Endothelial cell of umbilical vein (primary cell): ENCODE data around the gene BET1L. TPM values are rescaled to one million over a fixed set of nuclear protein-coding genes. Genes with fewer than 3 reads are reported as not detected.

Experiments
- BruUV-seq: library from RNA; stranded (reverse); fragments of 400-500 nt; replicated peaks from 2 replicates; lab custom pipeline; 2021; lab: Mats Ljungman, UMichigan
- CTCF ChIA-PET: fragments of 300-600, 350-600 bp; sonication (Branson Sonifier 250); formaldehyde crosslinking; loops from one replicate; lab custom pipeline; 2021; ENCODE audit warnings: antibody characterized with exemption, inconsistent platforms; lab: Charles Lee
- POLR2A ChIA-PET: fragments of 300-600, 350-600 bp; sonication (Branson Sonifier 250); formaldehyde crosslinking; loops from one replicate; lab custom pipeline; 2021; ENCODE audit warnings: antibody characterized with exemption, inconsistent platforms; lab: Charles Lee
- DNase-seq: peaks from one replicate; pipeline ENCODE4 v3.0.0-alpha.2; 2011; ENCODE audit warnings: low read depth, low spot score
- FAIRE-seq: peaks from 2 replicates; lab custom pipeline; 2011; peaks lifted over from hg19 to GRCh38; lab: Jason Lieb, UNC
- H2AFZ ChIP-seq: 2 replicates; pipeline ENCODE4 v1.6.0; 2012; ENCODE audit warnings: low read depth, low read length, control low read depth, inconsistent platforms
- H3K27ac ChIP-seq: 2 replicates; pipeline ENCODE4 v1.5.1; 2011; ENCODE audit warnings: low read depth, mild to moderate bottlenecking, control low read depth, low read length, moderate library complexity; ENCODE audit not compliant: insufficient read depth
- H3K27me3 ChIP-seq, 2 experiments: 2 replicates each; pipeline versions ENCODE4 v1.6.0 to v1.6.1; 2011; ENCODE audit warnings: low read length in 2 of 2, mixed read lengths in 1 of 2; ENCODE audit not compliant: control insufficient read depth in 2 of 2, insufficient read depth in 2 of 2
- H3K36me3 ChIP-seq, 2 experiments: 2 replicates in 1 of 2; 3 replicates in 1 of 2; pipeline ENCODE4 v1.5.1; 2011; ENCODE audit warnings: low read length in 2 of 2, mild to moderate bottlenecking in 1 of 2, moderate library complexity in 1 of 2; ENCODE audit not compliant: control insufficient read depth in 2 of 2, insufficient read depth in 2 of 2; ENCODE audit errors: extremely low read depth in 1 of 2
- H3K4me1 ChIP-seq: 3 replicates; pipeline ENCODE4 v1.5.1; 2011; ENCODE audit warnings: mild to moderate bottlenecking, low read length; ENCODE audit not compliant: control insufficient read depth, insufficient read depth; ENCODE audit errors: extremely low read depth
- H3K4me2 ChIP-seq: 2 replicates; pipeline ENCODE4 v1.6.1; 2011; ENCODE audit warnings: low read length, control low read depth, mixed read lengths; ENCODE audit not compliant: insufficient read depth
- H3K4me3 ChIP-seq, 3 experiments: fragments of 200-600 bp in 1 of 3; sonication (generic), shearing (Covaris generic) in 1 of 3; replicated peaks in 1 of 3; 2 replicates each; pipeline ENCODE4 v1.5.1; 2011 to 2016; ENCODE audit warnings: control low read depth in 3 of 3, low read length in 3 of 3, mild to moderate bottlenecking in 2 of 3, inconsistent platforms in 1 of 3, low read depth in 1 of 3, moderate library complexity in 1 of 3; ENCODE audit not compliant: insufficient read depth in 1 of 3
- H3K79me2 ChIP-seq: 2 replicates; pipeline ENCODE4 v1.6.0; 2012; ENCODE audit warnings: low read length, inconsistent platforms; ENCODE audit not compliant: control insufficient read depth, insufficient read depth
- H3K9ac ChIP-seq: replicated peaks from 2 replicates; pipeline ENCODE3; 2011; ENCODE audit warnings: low read length, control low read depth; ENCODE audit not compliant: insufficient read depth; ENCODE audit errors: extremely low read depth
- H3K9me1 ChIP-seq: replicated peaks from 3 replicates; pipeline ENCODE4 v1.6.0; 2011; ENCODE audit warnings: mild to moderate bottlenecking, low read length; ENCODE audit not compliant: control insufficient read depth, insufficient read depth; ENCODE audit errors: extremely low read depth
- H3K9me3 ChIP-seq: replicated peaks from 2 replicates; pipeline ENCODE4 v1.5.1; 2012; ENCODE audit warnings: low read length, inconsistent platforms; ENCODE audit not compliant: control insufficient read depth, insufficient read depth
- H4K20me1 ChIP-seq: replicated peaks from 2 replicates; pipeline ENCODE3; 2011; ENCODE audit warnings: mild to moderate bottlenecking, low read length; ENCODE audit not compliant: control insufficient read depth, insufficient read depth; ENCODE audit errors: extremely low read depth
- CTCF ChIP-seq, 2 donors: IDR thresholded peaks; 1 replicate in 1 of 2; 2 replicates in 1 of 2; pipeline ENCODE4 v1.5.1; 2011; ENCODE audit warnings: low read length in 2 of 2, mild to moderate bottlenecking in 2 of 2, moderate library complexity in 2 of 2, control low read depth in 1 of 2, inconsistent platforms in 1 of 2, low read depth in 1 of 2; ENCODE audit not compliant: insufficient read depth in 1 of 2; ENCODE audit errors: extremely low read depth in 1 of 2
- EZH2 ChIP-seq: IDR thresholded peaks from 2 replicates; pipeline ENCODE4 v1.6.1; 2012; ENCODE audit warnings: borderline replicate concordance, low read depth, mild to moderate bottlenecking, moderate library complexity, low read length, inconsistent platforms; ENCODE audit not compliant: severe bottlenecking
- FOS ChIP-seq: IDR thresholded peaks from 2 replicates; pipeline ENCODE4 v1.6.1; 2011; ENCODE audit warnings: mild to moderate bottlenecking, low read length, moderate library complexity, borderline replicate concordance; ENCODE audit not compliant: insufficient read depth
- GATA2 ChIP-seq: IDR thresholded peaks from 2 replicates; pipeline ENCODE4 v1.7.0; 2011; ENCODE audit warnings: low read depth, mild to moderate bottlenecking, moderate library complexity, mixed read lengths, low read length; ENCODE audit not compliant: insufficient read length, insufficient read depth
- JUN ChIP-seq: IDR thresholded peaks from 2 replicates; pipeline ENCODE4 v1.6.1; 2011; ENCODE audit warnings: borderline replicate concordance, low read depth; ENCODE audit not compliant: insufficient read length, insufficient read depth
- MYC ChIP-seq: IDR thresholded peaks from one replicate; pipeline ENCODE4 v1.6.1; 2011; ENCODE audit warnings: mild to moderate bottlenecking, low read depth, low read length
- POLR2A ChIP-seq: IDR thresholded peaks from 2 replicates; pipeline ENCODE4 v1.6.1; 2012; ENCODE audit warnings: low read depth, mild to moderate bottlenecking, control low read depth, low read length
- POLR2AphosphoS5 ChIP-seq: IDR thresholded peaks from 2 replicates; pipeline ENCODE4 v1.6.1; 2012; ENCODE audit warnings: low read depth, mild to moderate bottlenecking, control low read depth, low read length, moderate library complexity; ENCODE audit not compliant: insufficient read depth
- dilution Hi-C: fragments of 300-500 bp; cut with MboI; formaldehyde crosslinking; loops from one replicate; pipeline ENCODE4 v1.15.0; 2019; ENCODE audit warnings: low sequenced_read_pairs; ENCODE audit not compliant: extremely low pct_ligation_motif_present
- intact Hi-C: fragments of 100-400 bp; cut with micrococcal nuclease; formaldehyde crosslinking; loops from one replicate; pipeline ENCODE4 v1.10.0; 2022
- polyA plus RNA-seq, 4 experiments: library from polyadenylated mRNA; depleted of rRNA in 3 of 4; stranded (reverse) in 3 of 4; unstranded in 1 of 4; fragments of >200 nt; gene quantifications; 2 replicates each; pipeline versions ENCODE4 v1.2.1 to v1.2.3, GENCODE V29; 2011 to 2012; ENCODE audit warnings: missing spikeins in 1 of 4
- total RNA-seq: library from RNA; stranded (reverse); gene quantifications from 2 replicates; pipeline ENCODE4 v1.2.3, GENCODE V29; 2021
- TF ChIP-seq, protein P1 (sequence below): IDR thresholded peaks from 2 replicates; pipeline ENCODE4 v1.6.1; 2011; ENCODE audit not compliant: insufficient read depth, insufficient read length

Gene BET1L
- total and polyA plus RNA-seq, 2 donors (not counting 3 experiments of a cell fraction or from before 2014, with no cell fraction given) = 31.0 to 80.0 TPM

DNA sequence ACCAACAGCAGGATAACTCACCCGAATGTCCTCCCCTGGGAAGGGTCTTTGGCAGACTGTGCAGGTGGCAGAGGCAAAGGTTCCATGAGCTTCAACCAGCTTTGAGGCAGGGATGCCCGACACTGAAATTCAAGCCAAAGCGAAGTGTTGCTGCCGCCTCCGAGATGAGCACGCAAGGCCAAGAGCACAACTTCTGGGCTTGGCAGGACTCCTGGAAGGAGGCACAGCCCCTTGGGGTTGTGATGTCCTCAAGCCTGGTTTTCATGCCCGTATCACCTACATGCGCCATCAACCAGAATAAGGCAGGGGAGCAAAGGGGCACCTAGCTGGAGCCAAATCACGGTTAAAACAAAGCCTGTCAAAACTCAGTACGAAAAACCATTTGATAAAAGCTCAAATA, 23.2 kb upstream of the BET1L start:
- Histone ChIP-seq H3K79me2 (no peaks in the 10 kb centered on the region), H2AFZ (no peak overlapping the region), H3K9me1 (no peaks in the 10 kb centered on the region), H3K9me3 (no peaks in the 10 kb centered on the region), H3K9ac (no peak overlapping the region), H3K27ac (no peak overlapping the region), H3K4me2 (no peak overlapping the region), H3K4me3 (no peak overlapping the region), H4K20me1 (no peaks in the 10 kb centered on the region), H3K36me3 (peaks cover 0 to 2% of the 10 kb centered on the region in 2 experiments), H3K4me1 (peaks cover 2% of the 10 kb centered on the region), H3K27me3 (no peaks in the 10 kb centered on the region)
- no TSS peak for BruUV-seq
- POLR2A ChIA-PET = no interaction called here
- DNase-seq (no peak), FAIRE-seq (no peak)
- dilution Hi-C loops = no loop called here
- TF ChIP-seq MYC (no peak), CTCF (IDR thresholded peaks at IDR 0.05; ENCODE audit: extremely low read depth in 1 of 2, insufficient read depth in 1 of 2, low read depth in 1 of 2, low read length in 2 of 2) (no peak), EZH2 (no peak), POLR2AphosphoS5 (no peak), POLR2A (no peak), JUN (no peak), GATA2 (no peak), FOS (no peak)
- TF ChIP-seq, protein P1, sequence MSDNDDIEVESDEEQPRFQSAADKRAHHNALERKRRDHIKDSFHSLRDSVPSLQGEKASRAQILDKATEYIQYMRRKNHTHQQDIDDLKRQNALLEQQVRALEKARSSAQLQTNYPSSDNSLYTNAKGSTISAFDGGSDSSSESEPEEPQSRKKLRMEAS = no peak
- CTCF ChIA-PET = interaction anchor here (1.1 to 3.3 kb wide), 3 partner anchors 14 to 22 kb away, joined by 3 to 10 read pairs (median 4); no protein-coding TSS in a partner anchor
- intact Hi-C loops = no loop called here
